Stimulated activated CD4-positive, alpha-beta T cell treated with anti-CD3 and anti-CD28 coated beads, Interleukin-1b, Interleukin-23, amount 100 ng/mL, for 4 hours (primary cell): ENCODE results near the gene SATB2.

Experiments
- DNase-seq, 2 donors: peaks; one replicate each; pipeline ENCODE4 v3.0.0-alpha.2; 2020; ENCODE audit warnings: low read depth in 2 of 2

SATB2 gene

GRCh38 chr2:199465988-199466691 lies 8.4 kb upstream of the SATB2 start:
- no peak for DNase-seq

GRCh38 chr2:199465390-199465789 lies 7.7 kb upstream of the SATB2 start:
- DNase-seq = no peak

DNA sequence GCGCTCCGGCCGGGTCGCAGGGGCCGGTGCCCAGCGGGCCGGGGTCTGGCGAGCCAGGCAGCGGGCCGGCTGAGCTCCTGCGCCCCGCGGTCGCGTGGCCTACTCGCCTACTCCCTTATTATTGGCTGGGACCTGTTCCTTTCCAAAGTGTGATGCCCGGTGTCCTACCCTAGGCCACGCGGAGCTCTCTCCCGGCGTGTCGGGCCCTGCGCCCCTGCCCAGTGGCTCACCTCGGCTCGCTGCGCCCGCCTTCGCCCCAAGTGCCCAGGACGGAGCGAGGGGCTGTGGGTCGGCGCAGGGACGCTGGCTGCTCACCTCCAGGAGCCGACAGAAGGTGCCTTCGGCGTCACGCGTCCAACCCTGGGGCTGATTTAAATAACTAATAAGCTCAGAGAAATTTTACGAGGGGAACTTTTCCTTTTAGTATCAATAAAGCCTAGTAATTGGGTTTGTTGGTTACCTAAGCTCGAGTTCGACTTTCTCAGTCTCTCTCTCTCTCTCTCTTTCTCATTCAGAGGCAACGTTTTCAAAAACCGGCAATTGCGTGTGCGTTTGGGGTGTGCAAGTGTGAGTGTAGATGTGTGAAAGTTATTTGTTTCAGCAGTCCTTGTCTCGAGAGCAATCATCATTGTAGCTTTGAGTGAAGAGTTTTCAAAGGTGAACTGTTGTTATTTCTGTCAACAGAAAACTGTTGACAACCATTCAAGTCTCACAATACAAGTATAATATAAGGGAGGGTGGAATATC lies 7.0 kb upstream of the SATB2 start:
- DNase-seq = no peak

- DNase-seq = no peak
Measured at GRCh38 chr2:199463708-199464605, 6.2 kb upstream of the SATB2 start.

DNA sequence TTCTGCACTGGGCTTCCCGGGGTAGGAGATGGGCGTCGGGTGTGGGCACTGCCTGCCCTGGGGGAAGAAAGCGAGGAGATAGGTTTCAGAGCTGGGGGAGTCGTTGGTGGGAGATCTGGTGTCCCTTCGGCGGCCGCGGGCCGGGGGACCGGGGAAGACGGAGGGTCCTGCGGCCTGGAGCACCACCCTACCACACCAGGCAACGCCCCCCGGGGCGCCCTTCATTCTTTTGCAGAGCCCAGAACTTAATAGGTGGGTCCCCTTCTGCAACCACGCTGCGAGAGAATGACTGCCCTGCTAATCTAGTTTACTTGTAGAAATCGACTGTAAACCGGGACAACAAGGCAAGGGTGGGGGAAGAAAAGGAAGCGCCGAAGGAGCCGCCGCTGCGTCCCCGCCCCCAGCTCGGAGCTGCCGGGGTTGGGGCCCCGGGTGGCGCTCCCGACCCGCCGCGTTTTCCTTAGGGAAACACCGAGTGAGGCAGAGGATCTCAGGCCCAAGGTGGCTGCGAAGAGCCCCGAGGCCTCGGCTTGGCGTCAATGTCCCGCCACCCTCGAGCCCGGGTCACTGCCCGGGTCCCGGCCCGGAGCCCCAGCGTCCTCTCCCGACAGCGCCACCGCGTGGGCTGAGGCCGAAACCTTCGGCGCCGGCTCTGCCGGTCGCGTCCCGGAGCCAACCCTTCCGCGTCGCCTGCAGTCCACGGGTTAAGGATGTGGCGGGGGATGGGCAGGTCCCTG lies 5.4 kb upstream of the SATB2 start:
- DNase-seq = no peak

GRCh38 chr2:199462347-199462955 lies 4.7 kb upstream of the SATB2 start:
- DNase-seq = no peak

- DNase-seq = no peak
Measured at GRCh38 chr2:199461711-199462346, 4.1 kb upstream of the SATB2 start.

DNA sequence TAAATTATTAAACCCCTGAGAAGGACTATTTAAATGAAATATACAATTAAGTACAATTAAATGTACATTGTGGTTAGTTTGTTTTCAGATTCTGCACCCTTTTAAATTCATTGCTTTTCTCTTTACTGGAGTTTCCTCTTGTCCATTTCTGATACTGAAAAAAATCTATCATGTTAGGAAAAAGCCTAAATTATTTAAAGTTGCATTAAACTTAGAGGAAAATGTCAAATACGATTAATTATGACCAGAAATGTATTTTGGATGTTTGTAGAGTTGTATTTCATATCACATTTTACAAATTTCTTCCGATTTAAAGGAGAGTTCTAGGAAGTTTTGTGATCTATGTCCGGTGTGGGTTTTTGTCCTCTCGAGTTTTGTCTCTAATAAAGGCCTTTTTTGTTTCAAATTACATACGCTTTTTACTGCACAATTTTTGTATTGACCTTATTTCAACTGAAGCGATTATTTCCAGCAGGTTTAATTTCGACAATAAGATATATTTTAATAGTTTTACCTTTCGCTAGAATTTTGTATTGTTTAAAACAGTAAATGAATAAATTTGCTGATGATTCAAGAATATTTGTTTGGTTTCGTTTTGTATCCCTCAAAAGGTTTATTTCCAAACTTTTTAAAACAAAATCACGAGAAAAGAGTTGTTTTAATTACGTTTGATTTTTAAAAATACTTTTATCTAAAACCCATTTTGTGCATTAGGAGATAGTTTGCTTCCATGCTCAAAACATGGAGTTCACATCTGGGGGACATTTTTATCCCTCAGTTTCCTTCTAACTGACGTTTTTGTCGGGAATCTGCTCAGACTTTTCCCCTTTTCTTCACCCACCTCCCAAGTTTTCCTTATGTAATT lies 3.3 kb upstream of the SATB2 start:
- DNase-seq = no peak

GRCh38 chr2:199460101-199460671 lies 2.4 kb upstream of the SATB2 start:
- no peak for DNase-seq

DNA sequence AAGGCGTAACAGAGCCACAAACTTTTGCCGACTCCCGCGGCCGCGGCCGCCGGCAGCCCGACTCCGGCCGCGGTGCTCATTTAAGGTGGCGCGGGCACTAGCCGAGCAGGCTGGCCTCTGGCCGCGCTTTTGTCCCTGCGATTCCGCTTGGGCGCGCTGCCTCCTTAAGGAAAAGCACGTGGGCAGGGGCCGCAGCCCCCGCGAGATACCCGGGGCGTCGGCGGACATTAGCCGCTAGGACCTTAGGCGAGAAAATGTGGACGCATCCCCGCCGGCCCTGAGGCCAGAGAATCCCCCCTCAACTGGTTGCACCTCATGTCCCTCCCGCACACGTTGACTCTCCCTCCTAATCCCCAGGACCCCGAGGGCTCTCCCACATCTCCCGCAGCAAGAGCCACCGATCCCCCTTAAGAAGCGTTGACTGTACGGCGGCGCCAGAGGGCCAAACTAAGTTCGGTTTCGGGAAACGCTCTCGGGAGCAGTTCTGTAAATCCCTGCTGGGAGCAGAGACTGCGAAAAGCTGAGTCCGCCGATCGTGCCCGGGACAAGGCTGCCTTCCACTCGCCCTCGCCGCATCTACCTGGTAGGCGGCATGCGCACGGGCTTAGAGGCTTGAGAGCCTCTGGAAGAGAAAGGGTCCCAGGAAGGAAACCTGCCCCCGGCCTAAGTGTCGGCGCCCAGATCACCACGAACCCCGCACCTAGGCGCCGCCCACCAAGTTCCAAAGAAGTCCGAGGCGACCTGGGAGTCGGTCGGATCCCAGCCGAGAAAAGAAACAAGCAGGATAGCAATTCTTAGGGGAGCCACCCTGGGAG lies 1.8 kb upstream of the SATB2 start:
- DNase-seq = peak in 1 of 2 donors; percentile 66

- no peak for DNase-seq
Measured at GRCh38 chr2:199458806-199459285, 1.1 kb upstream of the SATB2 start.

DNA sequence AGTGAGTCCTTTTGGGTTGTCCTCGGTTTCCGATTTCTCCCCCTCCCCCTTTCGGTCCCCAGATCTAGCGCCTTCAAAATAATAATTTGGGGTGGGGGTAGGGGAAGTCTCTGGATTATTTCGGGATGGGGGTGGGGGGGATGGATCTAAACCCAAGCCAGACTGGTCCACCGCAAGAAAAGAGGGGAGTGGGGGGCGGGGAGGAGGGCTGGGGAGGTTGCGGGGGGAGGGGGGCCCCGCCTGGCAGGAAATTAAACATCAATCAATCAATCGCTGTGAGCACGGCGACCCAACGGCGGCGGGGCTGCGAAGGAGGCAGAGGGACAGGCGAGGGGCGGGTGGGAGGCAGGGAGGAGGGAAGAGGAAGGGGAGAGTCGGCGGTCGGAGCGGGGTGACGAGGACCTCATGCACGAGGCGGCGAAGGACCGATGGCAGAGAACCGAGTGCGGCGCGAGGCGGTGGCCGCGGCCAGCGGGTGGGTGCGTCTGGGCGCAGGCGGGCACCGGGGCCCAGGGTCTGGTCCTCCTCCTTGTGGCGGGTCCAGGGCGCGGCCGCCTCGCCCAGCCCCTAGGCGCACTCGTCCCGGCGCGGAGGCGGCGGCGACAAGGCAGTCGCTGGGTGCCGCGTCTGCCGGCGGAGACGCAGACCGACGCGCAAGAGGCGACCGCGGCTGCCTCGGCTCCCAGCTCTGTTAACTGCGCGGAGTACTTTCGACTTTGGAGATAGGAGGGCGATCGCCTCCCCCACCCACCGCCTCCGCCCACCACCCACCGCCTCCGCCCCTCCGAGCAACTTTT lies 468 bp upstream of the SATB2 start:
- peak in 1 of 2 donors; percentile 24 for DNase-seq

- DNase-seq = no peak
Measured at GRCh38 chr2:199456383-199457146, 1.2 kb downstream of the SATB2 start.

- DNase-seq = no peak
Measured at GRCh38 chr2:199455545-199456382, 2.0 kb downstream of the SATB2 start.

DNA sequence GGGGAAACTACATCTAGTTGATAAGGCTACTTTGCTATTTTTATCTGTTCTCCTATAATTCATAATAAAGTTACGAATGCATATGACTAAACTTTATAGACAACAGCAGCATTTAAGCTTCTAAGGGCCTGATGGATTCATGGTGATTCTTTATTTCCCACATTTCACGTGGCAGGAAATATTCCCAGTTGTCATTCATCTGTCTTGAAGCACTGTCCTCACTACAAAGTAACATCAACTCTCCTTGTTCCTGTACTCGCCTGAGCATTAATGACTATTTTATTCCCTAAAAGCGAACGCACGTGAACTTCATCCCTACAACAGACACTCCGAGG lies 2.6 kb downstream of the SATB2 start:
- DNase-seq = no peak

- DNase-seq = no peak
Measured at GRCh38 chr2:199452991-199453379, 4.8 kb downstream of the SATB2 start.
